ENCODE data around the gene RTP2.

RTP2 gene

GRCh38 chr3:187738331-187739093, 36.2 kb upstream of the RTP2 start:
- DNase-seq (peak; percentile 74), ATAC-seq (peak; percentile 45)

DNA sequence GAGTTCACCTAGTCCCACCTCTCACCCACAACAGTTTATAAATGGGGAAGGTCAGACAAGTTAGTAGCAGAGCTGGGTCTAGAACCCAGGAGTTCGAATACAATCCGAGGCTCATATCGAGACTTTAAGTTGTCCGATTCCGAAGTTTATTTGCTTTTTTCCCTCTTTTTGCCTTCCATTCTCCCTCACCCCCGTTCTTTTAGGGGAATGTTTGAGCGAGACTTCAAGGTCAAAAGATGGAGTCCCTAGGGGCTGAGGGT, 35.6 kb upstream of the RTP2 start:
- DNase-seq, result no peak
- ATAC-seq, result no peak

DNA sequence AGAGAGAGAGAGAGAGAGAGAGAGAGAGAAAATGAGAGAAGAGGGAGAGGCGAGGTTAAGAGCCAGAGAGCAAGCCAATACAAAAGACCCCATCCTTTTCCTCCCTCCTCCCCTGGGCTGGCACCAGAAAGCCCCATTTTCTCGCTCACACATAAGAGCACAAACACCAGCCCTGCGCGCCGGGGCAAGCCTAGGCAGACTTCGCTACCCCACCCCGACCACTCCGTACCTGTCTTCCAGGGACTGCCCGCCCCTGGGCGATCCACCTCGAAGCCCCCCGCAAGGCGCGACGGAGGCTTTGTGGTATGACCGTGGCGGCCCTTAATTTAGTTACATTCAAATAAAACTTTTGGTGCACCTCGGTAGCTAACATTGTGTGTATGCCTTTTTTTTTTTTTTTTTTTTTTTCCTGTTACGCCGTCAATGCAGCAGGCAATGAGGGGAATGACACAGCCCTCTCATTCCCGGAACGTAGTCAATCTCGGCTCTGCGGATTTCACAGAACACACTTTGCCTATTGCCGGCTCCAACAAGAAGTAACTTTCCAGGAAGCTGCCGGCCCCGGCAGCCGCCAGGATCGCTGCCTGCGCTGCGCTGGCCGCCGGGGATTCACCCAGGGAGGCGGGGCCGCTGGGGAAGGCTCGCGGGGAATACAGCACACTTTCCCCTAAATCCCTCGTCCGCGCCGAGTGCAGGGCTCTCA, 35.2 kb upstream of the RTP2 start:
- DNase-seq (peak; percentile 72), ATAC-seq (peak; percentile 6)

GRCh38 chr3:187737006-187737367, 34.6 kb upstream of the RTP2 start:
- DNase-seq (no peak), ATAC-seq (no peak)

GRCh38 chr3:187736418-187736871, 34.1 kb upstream of the RTP2 start:
- DNase-seq (peak; percentile 14), ATAC-seq (no peak)

GRCh38 chr3:187735837-187736236, 33.5 kb upstream of the RTP2 start:
- no peak for DNase-seq
- ATAC-seq, result no peak

DNA sequence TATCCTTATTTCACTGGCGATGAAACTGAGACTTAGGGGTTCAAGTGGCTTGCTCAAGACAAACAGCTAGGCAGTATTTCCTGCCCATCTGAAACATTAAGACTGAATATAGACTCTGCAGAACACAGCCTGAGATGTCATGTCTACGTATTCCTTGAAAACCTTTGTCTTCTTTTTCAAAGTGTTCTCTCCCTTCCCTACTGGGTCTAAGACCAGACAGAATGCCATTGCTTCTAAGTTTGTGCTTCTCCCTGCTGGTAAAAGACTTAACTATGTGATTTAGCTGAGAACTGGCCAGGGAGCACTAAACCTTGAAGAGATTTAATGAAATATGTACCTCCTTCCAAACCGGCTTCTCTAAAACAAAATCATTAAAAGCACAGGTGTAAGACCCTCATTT, 33.0 kb upstream of the RTP2 start:
- no peak for DNase-seq
- no peak for ATAC-seq

GRCh38 chr3:187734841-187735240, 32.5 kb upstream of the RTP2 start:
- no peak for DNase-seq
- ATAC-seq, result no peak

DNA sequence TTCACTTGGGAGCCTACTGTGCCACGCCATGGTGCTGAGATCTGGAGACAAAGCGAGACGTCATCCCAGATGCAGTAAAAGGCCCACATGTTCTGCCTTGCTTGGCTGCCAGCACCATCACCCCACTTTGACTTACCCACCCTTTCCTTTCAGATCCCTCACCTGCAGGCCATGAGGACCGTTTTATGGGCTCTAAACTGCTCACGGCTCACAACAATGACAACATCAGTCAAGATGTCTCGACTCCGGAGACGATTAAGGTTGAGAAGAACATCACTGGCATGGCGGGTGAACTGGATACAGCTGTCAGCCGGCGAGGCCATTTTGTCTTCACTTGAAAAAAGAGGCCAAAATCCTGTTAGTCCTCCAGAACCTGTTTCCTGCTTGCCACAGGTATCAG, 31.0 kb upstream of the RTP2 start:
- ATAC-seq, result no peak
- no peak for DNase-seq

GRCh38 chr3:187729598-187729997, 27.2 kb upstream of the RTP2 start:
- DNase-seq (no peak), ATAC-seq (no peak)

GRCh38 chr3:187728940-187729583, 26.7 kb upstream of the RTP2 start:
- DNase-seq (no peak), ATAC-seq (no peak)

- DNase-seq, result no peak
- ATAC-seq, result no peak
Observed at GRCh38 chr3:187728248-187728647, 25.9 kb upstream of the RTP2 start.

DNA sequence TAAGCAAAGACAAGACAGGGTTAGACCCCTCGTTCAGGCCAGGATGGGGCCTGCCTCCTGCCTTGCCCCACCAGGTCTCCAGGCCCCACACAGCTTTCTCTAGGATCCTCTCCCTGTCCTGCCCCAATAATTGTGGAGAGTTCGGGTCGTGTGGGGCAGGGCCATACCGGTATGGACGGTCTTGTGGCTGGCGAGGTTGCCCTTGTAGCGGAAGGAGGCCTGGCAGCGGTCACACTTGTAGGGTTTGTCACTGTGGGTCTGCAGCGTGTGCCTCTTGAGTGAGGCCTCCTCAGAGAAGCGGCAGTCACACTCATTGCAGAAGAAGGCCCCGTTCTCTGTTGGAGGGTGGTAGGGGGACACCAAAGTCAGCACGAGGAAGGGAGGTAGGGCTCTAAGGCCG, 24.2 kb upstream of the RTP2 start:
- DNase-seq (no peak), ATAC-seq (no peak)

DNA sequence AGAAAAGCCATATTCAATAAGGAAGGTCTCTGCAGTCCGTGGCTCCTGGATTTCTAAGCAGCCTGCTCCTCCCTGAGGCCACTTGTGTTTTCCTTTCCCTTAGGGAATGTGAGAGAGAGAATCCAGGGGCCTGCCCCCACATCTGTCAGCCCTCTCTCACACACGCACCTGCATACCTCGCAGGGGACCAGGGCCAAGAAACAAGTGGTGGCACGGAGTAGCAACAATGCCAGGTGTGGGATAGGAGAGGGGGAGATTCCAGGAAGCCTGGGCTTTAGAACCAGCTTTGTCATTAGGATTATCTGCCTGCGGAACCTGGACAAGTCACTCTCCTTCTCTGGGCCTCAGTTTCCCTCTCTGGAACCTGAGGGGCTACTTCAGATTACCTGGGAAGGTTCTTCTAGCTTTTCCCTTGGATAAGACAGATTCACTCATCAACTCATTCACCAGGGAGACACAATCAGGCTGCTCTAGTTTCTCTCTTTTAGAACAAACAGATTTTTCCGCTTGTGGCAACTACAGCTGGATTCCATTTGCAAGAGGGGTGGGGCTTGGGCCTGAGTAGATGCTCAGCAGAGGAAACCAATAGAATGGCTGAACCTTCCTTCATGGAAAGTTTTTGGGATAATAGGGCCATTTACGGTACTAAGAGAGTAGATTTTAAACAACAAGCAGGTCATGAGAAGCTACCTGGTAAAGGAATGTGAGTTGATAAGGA, 23.5 kb upstream of the RTP2 start:
- DNase-seq (no peak), ATAC-seq (no peak)

GRCh38 chr3:187725224-187725623, 22.9 kb upstream of the RTP2 start:
- DNase-seq (no peak), ATAC-seq (no peak)

GRCh38 chr3:187722206-187722612, 19.9 kb upstream of the RTP2 start:
- no peak for DNase-seq
- ATAC-seq, result no peak

DNA sequence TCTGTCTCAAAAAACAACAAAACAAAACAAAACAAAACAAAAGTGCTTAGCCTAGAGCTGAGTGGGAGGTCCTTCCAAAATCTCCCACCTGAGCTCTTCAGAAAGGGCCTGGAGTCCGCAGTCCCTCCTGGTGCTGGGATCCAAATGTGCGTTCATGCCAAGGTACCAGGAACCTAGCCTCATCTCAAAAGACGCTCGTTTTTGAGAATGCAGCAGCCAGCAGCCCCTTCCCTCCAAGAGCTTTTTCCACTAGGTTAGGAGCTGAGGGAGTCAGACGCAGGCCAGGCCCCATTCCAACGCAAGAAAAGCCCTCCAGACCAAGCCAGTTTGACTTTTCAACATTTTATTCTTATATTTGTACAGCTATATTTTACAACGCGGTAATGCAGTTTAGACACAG, 18.7 kb upstream of the RTP2 start:
- ATAC-seq (no peak), DNase-seq (no peak)

DNA sequence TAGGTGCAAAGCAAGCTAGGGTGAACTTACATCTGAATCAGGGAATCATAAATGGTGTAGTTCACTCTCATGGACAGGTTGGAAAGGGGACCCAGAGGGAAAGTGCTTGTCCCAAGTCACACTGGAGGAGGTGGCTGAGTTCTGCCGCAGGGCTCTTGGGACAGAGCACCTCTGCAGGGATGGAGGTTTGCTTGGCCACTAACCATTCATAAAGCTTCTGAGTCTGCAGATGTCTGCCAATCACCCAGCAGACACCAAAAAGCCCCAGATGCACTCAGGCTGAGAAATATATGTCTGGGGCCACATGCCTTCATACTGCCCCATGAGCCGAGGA, 17.9 kb upstream of the RTP2 start:
- ATAC-seq, result no peak
- no peak for DNase-seq

GRCh38 chr3:187719628-187720336, 17.4 kb upstream of the RTP2 start:
- no peak for DNase-seq
- peak; percentile 49 for ATAC-seq

DNA sequence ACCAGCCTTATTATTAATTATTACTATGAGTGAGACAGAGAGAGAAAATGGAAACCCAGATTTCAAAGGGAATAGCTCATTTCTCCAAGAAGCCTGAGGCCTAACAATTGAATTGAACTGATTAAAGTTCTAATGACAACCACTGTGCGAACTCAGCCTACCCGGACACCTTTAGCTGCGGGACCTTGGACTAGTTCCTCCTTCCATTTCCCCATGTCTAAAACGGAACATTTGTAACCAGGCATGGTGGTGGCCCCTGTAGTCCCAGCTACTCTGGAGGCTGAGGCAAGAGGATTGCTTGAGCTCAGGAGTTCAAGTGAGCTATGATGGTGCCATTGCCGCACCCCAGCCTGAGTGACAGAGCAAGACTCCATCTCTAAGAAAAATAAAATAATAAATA, 16.4 kb upstream of the RTP2 start:
- DNase-seq, result no peak
- ATAC-seq, result no peak

DNA sequence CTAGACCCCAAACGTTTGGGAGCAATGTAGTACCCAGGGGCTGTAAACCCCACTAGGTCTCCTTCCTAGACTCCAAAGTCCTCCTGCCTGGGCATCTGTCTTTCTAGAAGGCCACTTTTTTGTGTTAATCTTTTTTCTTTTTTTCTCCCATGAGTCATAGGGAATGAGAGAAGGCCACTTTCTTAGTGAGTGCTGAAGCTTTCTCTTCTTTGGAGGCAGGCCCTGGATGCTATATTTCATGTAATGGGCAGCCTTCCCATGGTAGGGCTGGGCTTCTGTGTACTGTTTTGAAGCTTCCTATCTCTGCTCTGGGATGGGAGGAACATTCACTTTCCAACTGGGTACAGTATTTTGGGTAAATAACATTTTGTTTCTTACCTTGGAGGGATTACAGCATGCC, 15.2 kb upstream of the RTP2 start:
- ATAC-seq, result no peak
- DNase-seq, result no peak

DNA sequence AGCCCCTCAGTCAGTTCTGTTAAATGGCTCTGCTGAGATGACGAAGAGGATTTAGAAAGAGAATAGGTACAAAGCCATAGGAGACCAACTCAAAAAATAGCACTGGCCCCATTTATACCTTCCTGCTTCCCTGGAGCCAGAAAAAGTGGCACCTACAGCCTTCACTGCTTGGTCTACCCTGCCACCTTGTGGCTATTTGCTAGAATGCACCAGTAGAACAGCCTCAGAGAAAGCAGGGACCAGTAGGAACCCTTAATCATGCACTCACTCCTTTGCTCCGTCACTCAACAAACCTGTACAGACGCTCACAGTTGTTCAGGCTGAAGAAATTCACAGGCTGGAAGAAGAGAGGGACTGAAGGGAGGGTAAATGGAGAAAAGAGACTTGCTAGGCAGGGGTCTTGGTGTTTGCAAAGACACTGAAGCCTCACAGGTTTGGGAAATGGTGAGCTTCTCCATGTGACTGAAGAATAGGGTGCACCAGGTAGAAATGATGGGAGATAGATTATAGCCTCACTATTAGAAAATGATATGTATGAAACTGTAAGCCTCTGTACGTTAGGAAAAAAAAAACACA, 12.1 kb upstream of the RTP2 start:
- DNase-seq, result peak; percentile 74
- ATAC-seq, result peak; percentile 90
